GM12878 (cell line): ENCODE measurements around the gene MB. TPM values are rescaled to one million over a fixed set of nuclear protein-coding genes. Genes with fewer than 3 reads are reported as not detected.

Experiments used
- BCL11A ChIP-seq: IDR thresholded peaks from 2 replicates; pipeline ENCODE4 v1.6.1; 2011; ENCODE audit warnings: low read depth, low read length
- BHLHE40 ChIP-seq, 2 experiments: fragments of 450-650 bp in 1 of 2; IDR thresholded peaks; 2 replicates each; pipeline ENCODE4 v1.6.1; 2011 to 2017; ENCODE audit warnings: low read depth in 2 of 2, borderline replicate concordance in 1 of 2, improper control_type of control experiment in 1 of 2, low read length in 1 of 2, mild to moderate bottlenecking in 1 of 2
- BRCA1 ChIP-seq: IDR thresholded peaks from 2 replicates; pipeline ENCODE4 v1.6.1; 2011; ENCODE audit warnings: low read depth, low read length, improper control_type of control experiment
- CREB1 ChIP-seq: IDR thresholded peaks from 2 replicates; pipeline ENCODE4 v1.6.1; 2012; ENCODE audit warnings: low read depth, mild to moderate bottlenecking, inconsistent platforms
- DPF2 ChIP-seq: fragments of 450-650 bp; IDR thresholded peaks from 2 replicates; pipeline ENCODE4 v1.6.1; 2017; ENCODE audit warnings: mild to moderate bottlenecking
- EGR1 ChIP-seq, 2 experiments: IDR thresholded peaks; 1 replicate in 1 of 2; 2 replicates in 1 of 2; pipeline ENCODE4 v1.6.1; 2011 to 2012; ENCODE audit warnings: low read depth in 2 of 2, low read length in 2 of 2, borderline replicate concordance in 1 of 2, mild to moderate bottlenecking in 1 of 2, moderate library complexity in 1 of 2
- ESRRA ChIP-seq: IDR thresholded peaks from 2 replicates; pipeline ENCODE4 v1.6.1; 2012; ENCODE audit warnings: mild to moderate bottlenecking, low read length, improper control_type of control experiment
- FOXM1 ChIP-seq: IDR thresholded peaks from 2 replicates; pipeline ENCODE4 v1.6.1; 2012; ENCODE audit warnings: low read depth, mild to moderate bottlenecking, inconsistent platforms, low read length, moderate library complexity
- HDGF ChIP-seq: fragments of 450-650 bp; IDR thresholded peaks from 2 replicates; pipeline ENCODE4 v1.6.1; 2016; ENCODE audit warnings: antibody characterized with exemption
- IKZF2 ChIP-seq, 2 experiments: fragments of 450-650 bp; IDR thresholded peaks; 2 replicates each; pipeline ENCODE4 v1.6.1; 2017; ENCODE audit warnings: mild to moderate bottlenecking in 2 of 2, moderate library complexity in 2 of 2
- KDM1A ChIP-seq: fragments of 200-600 bp; sonication (generic); IDR thresholded peaks from 2 replicates; pipeline ENCODE4 v1.6.1; 2016; ENCODE audit warnings: borderline replicate concordance
- NFYA ChIP-seq: IDR thresholded peaks from 2 replicates; pipeline ENCODE4 v1.6.1; 2011; ENCODE audit warnings: low read depth, mild to moderate bottlenecking, low read length, improper control_type of control experiment, borderline replicate concordance
- NR2F1 ChIP-seq: fragments of 450-650 bp; conservative IDR thresholded peaks from 2 replicates; pipeline ENCODE4 v1.6.1; 2017; ENCODE audit warnings: mild to moderate bottlenecking
- SP1 ChIP-seq: IDR thresholded peaks from one replicate; pipeline ENCODE4 v1.6.1; 2011; ENCODE audit warnings: low read depth, low read length
- SREBF1 ChIP-seq: IDR thresholded peaks from 2 replicates; pipeline ENCODE4 v1.6.1; 2012; ENCODE audit warnings: mild to moderate bottlenecking, low read length
- TARDBP ChIP-seq: IDR thresholded peaks from 2 replicates; pipeline ENCODE4 v1.6.1; 2016; ENCODE audit warnings: borderline replicate concordance
- YY1 ChIP-seq: IDR thresholded peaks from 2 replicates; pipeline ENCODE4 v1.6.1; 2011; ENCODE audit warnings: low read depth, mild to moderate bottlenecking, low read length
- ZBTB11 ChIP-seq: fragments of 450-650 bp; formaldehyde crosslinking; IDR thresholded peaks from 2 replicates; pipeline ENCODE4 v1.5.0; 2022; ENCODE audit warnings: mild to moderate bottlenecking, missing genetic modification characterization
- polyA plus RNA-seq, 11 experiments: library from polyadenylated mRNA; depleted of rRNA in 4 of 11; unstranded in 6 of 11; stranded (reverse) in 5 of 11; fragments of >200 nt; fragmentation: Nextera tagmentation in 4 of 11; fragmentation: Illumina TruSeq in 1 of 11; extraction: Ambion mirVana in 4 of 11; extraction: Trizol in 1 of 11; gene quantifications; 1 replicate in 1 of 11; 2 replicates in 10 of 11; pipeline versions ENCODE4 v1.2.1 to v1.2.3, GENCODE V29; 2011 to 2016; ENCODE audit warnings: inconsistent platforms in 2 of 11, missing spikeins in 2 of 11, low read depth in 1 of 11
- total RNA-seq, 4 experiments: library from RNA; depleted of rRNA in 3 of 4; stranded (reverse); fragments of >200 nt in 3 of 4; fragmentation: Illumina TruSeq in 1 of 4; extraction: Trizol in 1 of 4; gene quantifications; 2 replicates each; pipeline versions ENCODE4 v1.2.1 to v1.2.3, GENCODE V29; 2013 to 2021
- TF ChIP-seq, protein P1 (sequence below): fragments of 450-650 bp; IDR thresholded peaks from 2 replicates; pipeline ENCODE4 v1.6.1; 2017; ENCODE audit warnings: mild to moderate bottlenecking, moderate library complexity
- TF ChIP-seq, protein P2 (sequence below): fragments of 450-650 bp; IDR thresholded peaks from 2 replicates; pipeline ENCODE4 v1.6.1; 2017; ENCODE audit warnings: low read depth, mild to moderate bottlenecking, moderate library complexity
- TF ChIP-seq, protein P3 (sequence below): IDR thresholded peaks from 2 replicates; pipeline ENCODE4 v1.6.1; 2012; ENCODE audit warnings: low read depth, low read length, improper control_type of control experiment

Gene MB
- total and polyA plus RNA-seq, 10 of the 15 experiments (the other 5 are each of a cell fraction or from before 2014, with no cell fraction given) = 0.09 to 0.41 (median 0.23) TPM; not detected in 3

- TF ChIP-seq, protein P1, sequence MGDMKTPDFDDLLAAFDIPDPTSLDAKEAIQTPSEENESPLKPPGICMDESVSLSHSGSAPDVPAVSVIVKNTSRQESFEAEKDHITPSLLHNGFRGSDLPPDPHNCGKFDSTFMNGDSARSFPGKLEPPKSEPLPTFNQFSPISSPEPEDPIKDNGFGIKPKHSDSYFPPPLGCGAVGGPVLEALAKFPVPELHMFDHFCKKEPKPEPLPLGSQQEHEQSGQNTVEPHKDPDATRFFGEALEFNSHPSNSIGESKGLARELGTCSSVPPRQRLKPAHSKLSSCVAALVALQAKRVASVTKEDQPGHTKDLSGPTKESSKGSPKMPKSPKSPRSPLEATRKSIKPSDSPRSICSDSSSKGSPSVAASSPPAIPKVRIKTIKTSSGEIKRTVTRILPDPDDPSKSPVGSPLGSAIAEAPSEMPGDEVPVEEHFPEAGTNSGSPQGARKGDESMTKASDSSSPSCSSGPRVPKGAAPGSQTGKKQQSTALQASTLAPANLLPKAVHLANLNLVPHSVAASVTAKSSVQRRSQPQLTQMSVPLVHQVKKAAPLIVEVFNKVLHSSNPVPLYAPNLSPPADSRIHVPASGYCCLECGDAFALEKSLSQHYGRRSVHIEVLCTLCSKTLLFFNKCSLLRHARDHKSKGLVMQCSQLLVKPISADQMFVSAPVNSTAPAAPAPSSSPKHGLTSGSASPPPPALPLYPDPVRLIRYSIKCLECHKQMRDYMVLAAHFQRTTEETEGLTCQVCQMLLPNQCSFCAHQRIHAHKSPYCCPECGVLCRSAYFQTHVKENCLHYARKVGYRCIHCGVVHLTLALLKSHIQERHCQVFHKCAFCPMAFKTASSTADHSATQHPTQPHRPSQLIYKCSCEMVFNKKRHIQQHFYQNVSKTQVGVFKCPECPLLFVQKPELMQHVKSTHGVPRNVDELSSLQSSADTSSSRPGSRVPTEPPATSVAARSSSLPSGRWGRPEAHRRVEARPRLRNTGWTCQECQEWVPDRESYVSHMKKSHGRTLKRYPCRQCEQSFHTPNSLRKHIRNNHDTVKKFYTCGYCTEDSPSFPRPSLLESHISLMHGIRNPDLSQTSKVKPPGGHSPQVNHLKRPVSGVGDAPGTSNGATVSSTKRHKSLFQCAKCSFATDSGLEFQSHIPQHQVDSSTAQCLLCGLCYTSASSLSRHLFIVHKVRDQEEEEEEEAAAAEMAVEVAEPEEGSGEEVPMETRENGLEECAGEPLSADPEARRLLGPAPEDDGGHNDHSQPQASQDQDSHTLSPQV = no peak
- TF ChIP-seq KDM1A (no peak), YY1 (0 out of 2 replicates have a peak, but pooled peaks have one; percentile 22), ESRRA (no peak), TARDBP (no peak), HDGF (no peak), BHLHE40 (IDR thresholded peaks at IDR 0.05; ENCODE audit: borderline replicate concordance in 1 of 2, low read depth in 2 of 2, low read length in 1 of 2) (no peak), BRCA1 (no peak), ZBTB11 (CRISPR knock-in tag) (no peak), FOXM1 (no peak), SP1 (peak; percentile 23), DPF2 (no peak), IKZF2 (IDR thresholded peaks at IDR 0.05) (peak; percentile 55 to 73; a peak in 3 of 4 replicates), NR2F1 (no peak), BCL11A (no peak; the same call in 1 of the 2 replicates), CREB1 (peak; percentile 42; the same call in 1 of the 2 replicates), EGR1 (IDR thresholded peaks at IDR 0.05; ENCODE audit: borderline replicate concordance in 1 of 2, low read depth in 2 of 2, low read length in 2 of 2) (0 out of 3 replicates have a peak, but pooled peaks of 1 of the 2 experiments have one; percentile 17), SREBF1 (no peak), NFYA (no peak)
- TF ChIP-seq, protein P2, sequence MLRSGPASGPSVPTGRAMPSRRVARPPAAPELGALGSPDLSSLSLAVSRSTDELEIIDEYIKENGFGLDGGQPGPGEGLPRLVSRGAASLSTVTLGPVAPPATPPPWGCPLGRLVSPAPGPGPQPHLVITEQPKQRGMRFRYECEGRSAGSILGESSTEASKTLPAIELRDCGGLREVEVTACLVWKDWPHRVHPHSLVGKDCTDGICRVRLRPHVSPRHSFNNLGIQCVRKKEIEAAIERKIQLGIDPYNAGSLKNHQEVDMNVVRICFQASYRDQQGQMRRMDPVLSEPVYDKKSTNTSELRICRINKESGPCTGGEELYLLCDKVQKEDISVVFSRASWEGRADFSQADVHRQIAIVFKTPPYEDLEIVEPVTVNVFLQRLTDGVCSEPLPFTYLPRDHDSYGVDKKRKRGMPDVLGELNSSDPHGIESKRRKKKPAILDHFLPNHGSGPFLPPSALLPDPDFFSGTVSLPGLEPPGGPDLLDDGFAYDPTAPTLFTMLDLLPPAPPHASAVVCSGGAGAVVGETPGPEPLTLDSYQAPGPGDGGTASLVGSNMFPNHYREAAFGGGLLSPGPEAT = peak; percentile 43; the same call in 1 of the 2 replicates
- TF ChIP-seq, protein P3, sequence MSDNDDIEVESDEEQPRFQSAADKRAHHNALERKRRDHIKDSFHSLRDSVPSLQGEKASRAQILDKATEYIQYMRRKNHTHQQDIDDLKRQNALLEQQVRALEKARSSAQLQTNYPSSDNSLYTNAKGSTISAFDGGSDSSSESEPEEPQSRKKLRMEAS = no peak
These were observed 31.2 kb upstream of the MB start, which contains the start of gene APOL6 (continued) for GRCh38 chr22:35648066-35649025.
